ENCODE results near the gene PTGR3.

The PTGR3 gene

GRCh38 chr18:75204732-75205513 lies 4.0 kb downstream of the PTGR3 start:
- H3K27ac ChIP-seq: peak overlapping the region; percentile 8; the same call in 1 of the 2 replicates
- POLR2A ChIA-PET (ENCODE audit: low non-redundant PET): no interaction called here
- DNase-seq (ENCODE audit: low spot score): no peak
- no peak for TF ChIP-seq CTCF (conservative IDR thresholded peaks at IDR 0.05; ENCODE audit: low read depth)
- CTCF ChIA-PET: interaction anchor here (0.6 kb wide), 1 partner anchor 35 kb away, joined by 3 read pairs; no protein-coding TSS in a partner anchor

GRCh38 chr18:75204269-75204731 lies 4.6 kb downstream of the PTGR3 start:
- no peak for TF ChIP-seq CTCF (conservative IDR thresholded peaks at IDR 0.05; ENCODE audit: low read depth)
- POLR2A ChIA-PET (ENCODE audit: low non-redundant PET): no interaction called here
- H3K27ac ChIP-seq: peak overlapping the region; percentile 8
- no peak for DNase-seq (ENCODE audit: low spot score)
- CTCF ChIA-PET: no interaction called here

- POLR2A ChIA-PET (ENCODE audit: low non-redundant PET): no interaction called here
- CTCF ChIA-PET: no interaction called here
- peak overlapping the region; percentile 8 for H3K27ac ChIP-seq
- TF ChIP-seq CTCF (conservative IDR thresholded peaks at IDR 0.05; ENCODE audit: low read depth): no peak
- no peak for DNase-seq (ENCODE audit: low spot score)
Observed at GRCh38 chr18:75203416-75204268, 5.3 kb downstream of the PTGR3 start.

GRCh38 chr18:75202696-75203365 lies 6.1 kb downstream of the PTGR3 start:
- DNase-seq (ENCODE audit: low spot score): no peak

GRCh38 chr18:75201282-75202270 lies 7.4 kb downstream of the PTGR3 start:
- CTCF ChIA-PET: no interaction called here

More at GRCh38 chr18:75202696-75203365, 6.1 kb downstream of the PTGR3 start:
- TF ChIP-seq CTCF (conservative IDR thresholded peaks at IDR 0.05; ENCODE audit: low read depth): no peak
- ChIA-PET CTCF (no interaction called here), POLR2A (ENCODE audit: low non-redundant PET) (no interaction called here)
- no peak overlapping the region for H3K27ac ChIP-seq

More at GRCh38 chr18:75201282-75202270, 7.4 kb downstream of the PTGR3 start:
- POLR2A ChIA-PET (ENCODE audit: low non-redundant PET): no interaction called here
- TF ChIP-seq CTCF (conservative IDR thresholded peaks at IDR 0.05; ENCODE audit: low read depth): no peak
- DNase-seq (ENCODE audit: low spot score): no peak
- H3K27ac ChIP-seq: no peak overlapping the region

Measured in RWPE1 (cell line).